Activated CD4-positive, CD25-positive, alpha-beta regulatory T cell treated with anti-CD3 and anti-CD28 coated beads, Interleukin-2, amount 50 U/mL, for 24 hours (primary cell): Measurements from ENCODE around the gene GGT5.
"Not testable (repeated sequence)": the region's sequence is repeated elsewhere in the genome, so short reads cannot be mapped to it uniquely, and the experiment has no call there.

Source experiments
- ATAC-seq, 2 donors: fragments of 150-1000 bp; cut with Tn5 transposase; one replicate each; pipeline ENCODE4 v1.10.0; 2021; ENCODE audit warnings: mild to moderate bottlenecking in 1 of 2, moderate library complexity in 1 of 2

Gene GGT5

DNA sequence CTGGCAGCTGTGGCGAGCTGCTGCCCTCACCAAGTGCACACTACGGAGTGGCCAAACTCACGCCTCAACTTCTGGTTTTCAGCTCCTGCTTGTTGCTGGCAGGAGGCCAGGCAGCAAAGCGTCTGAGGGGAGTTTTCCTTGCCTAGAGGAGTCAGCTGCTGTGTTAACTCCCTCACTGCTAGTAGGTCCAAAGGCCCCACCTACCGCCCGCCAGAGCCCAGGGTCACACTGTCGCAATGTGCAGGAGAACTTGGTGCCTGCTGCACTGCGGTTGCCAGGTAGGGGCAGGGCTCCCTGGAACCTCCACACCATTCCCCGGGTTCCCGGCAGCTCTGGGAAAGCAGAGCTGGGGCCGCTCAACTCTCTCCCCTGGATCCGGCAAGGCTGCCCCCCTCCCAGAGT is at the start of gene GGT5:
Gene GGT5, minus strand, starts transcription at position 53 of the 402 bp plus-strand sequence. CDS start 357 bp downstream, outside the sequence.
- ATAC-seq = not testable (repeated sequence)

- not testable (repeated sequence) for ATAC-seq
Observed at GRCh38 chr22:24292202-24292830, 47.4 kb upstream of the GGT5 start.

- no peak for ATAC-seq
Observed at GRCh38 chr22:24291515-24292201, 46.8 kb upstream of the GGT5 start.

- no peak for ATAC-seq
Observed at GRCh38 chr22:24290459-24290858, 45.6 kb upstream of the GGT5 start.

DNA sequence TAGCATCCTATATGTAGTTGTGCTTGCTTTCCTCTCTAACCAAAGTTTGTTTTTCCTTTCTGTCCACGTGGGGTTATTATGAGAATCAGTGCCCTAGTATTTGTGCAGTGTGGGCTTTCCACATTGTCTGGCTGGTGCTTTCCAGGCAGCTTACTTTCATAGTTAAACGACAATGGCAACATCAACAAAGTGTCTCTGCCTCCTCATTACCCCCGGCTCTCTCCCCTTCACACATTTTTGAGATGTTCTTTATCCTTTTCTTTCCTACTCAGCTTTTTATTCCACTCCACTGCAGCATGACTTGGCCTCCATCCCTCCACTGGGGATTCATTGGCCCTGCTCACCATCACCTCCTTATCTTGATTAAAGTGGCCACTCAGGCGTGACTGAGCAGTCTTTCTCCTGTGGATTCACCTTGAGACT is 44.9 kb upstream of the GGT5 start:
- no peak for ATAC-seq

DNA sequence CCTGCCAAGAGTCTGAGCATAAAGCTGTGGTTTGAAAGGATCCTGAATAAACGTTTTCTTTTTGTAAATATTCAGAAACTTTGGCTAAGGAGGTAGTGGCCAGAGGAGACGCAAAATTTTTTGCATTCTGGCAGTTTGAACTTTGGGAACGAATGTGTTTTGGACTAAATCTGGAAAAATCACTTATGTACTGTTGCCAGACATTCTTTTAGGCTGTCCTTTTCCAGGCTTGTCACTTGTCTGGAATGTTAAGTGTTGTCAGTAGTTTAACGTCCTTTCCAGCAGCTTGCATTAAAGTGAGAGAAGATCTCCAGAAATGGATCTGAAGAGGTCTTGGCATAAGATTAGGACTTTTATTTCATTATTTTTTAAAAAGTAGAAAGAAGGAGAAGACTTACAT is 44.2 kb upstream of the GGT5 start:
- no peak for ATAC-seq

DNA sequence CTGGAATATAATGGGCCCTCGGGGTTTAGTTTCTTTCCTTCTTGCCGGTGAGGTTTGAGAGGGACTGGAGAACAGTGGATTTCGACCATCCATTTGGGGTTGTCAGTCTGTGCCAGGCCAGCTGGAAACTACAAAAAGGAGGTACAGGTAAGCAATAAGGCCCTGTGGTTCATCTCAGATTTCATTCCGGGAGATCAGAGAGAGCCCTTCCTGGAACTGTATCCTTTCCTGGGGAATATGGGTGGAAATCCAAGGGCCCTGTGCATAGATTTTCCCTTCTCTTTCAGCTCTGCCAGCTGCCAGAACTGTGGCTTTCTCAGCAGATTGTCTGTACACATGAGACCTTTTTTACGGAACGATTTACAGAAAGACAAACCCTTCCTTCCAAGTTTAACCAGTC is 42.9 kb upstream of the GGT5 start:
- not testable (repeated sequence) for ATAC-seq

DNA sequence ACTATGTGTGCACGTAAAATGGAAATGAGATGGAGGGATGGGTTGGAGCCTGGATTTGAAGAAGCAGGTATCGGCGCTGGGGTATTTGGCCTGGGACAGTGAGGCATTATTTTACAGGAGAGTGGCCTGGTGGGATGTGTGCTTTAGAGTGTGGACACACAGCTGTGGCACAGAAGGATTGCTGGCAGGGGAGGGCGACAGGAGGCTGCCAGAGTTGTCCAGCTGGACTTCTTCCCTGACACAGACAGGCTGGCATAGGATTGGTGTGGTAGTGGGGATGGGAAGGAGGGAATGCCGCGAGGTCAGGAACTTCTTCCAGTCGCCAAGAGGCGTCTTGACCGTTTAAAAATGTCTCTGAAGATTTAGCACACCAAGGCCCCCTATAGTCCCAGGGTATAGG is 42.3 kb upstream of the GGT5 start:
- not testable (repeated sequence) for ATAC-seq

GRCh38 chr22:24285245-24285644 is 40.4 kb upstream of the GGT5 start:
- peak; percentile 91 to 93 for ATAC-seq

- peak; percentile 50 to 61 for ATAC-seq
Observed at GRCh38 chr22:24284747-24285203, 39.9 kb upstream of the GGT5 start.

DNA sequence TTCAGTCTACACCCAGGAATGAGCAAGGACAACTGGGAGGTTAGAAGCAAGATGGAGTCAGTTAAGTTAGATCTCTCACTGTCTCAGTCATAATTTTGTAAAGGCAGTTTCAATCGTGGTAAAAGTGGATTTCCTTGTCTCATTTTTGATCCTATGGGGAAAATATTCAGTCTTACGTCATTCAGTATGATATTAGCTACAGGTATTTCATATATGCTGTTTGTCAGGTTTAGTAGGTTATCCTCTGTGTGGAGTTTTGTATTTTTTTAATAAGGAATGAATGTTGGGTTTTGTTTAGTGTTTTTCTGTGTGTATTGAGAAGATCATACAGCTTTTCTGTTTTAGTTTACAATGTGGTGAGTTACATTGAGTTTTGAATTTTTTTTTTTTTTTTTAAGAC is 37.5 kb upstream of the GGT5 start:
- no peak for ATAC-seq

- ATAC-seq = peak; percentile 29 to 36
Observed at GRCh38 chr22:24280363-24280762, 35.5 kb upstream of the GGT5 start.

- not testable (repeated sequence) for ATAC-seq
Observed at GRCh38 chr22:24274696-24275405, 30.0 kb upstream of the GGT5 start.

DNA sequence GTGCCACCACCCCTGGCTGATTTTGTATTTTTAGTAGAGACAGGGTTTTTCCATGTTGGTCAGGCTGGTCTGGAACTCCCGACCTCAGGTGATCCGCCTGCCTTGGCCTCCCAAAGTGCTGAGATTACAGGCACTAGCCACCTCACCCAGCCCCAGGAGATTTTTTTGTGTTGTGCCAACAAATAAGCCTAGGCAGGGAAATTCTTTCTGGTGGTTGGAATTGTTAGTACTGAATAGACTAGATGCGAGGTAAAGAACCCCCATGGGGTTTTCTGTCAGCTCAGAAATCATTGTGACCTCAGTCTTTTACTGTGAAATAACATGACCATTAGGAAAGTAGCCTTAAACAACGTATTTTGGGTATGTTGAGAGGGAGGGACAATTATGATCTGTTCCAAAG is 29.0 kb upstream of the GGT5 start:
- ATAC-seq = not testable (repeated sequence)

DNA sequence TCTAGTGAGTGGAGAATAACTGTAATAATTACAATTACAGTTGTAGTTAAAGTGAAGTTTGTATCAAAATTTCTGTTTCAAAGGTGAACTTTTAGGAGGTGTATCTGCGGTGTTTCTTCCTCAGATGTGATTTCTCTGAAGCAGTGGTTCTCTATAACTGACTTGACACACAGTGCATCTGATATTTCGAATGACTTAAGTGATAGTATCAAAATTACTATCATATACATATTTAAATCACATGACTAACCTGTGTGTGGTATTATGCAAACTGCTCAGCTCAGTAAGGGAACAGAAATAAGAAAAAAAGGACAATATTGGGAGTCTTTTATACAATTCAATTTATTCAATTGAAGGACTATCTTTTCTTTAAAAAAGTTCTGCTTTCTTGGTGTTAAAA is 28.1 kb upstream of the GGT5 start:
- ATAC-seq = peak; percentile 71 to 73

DNA sequence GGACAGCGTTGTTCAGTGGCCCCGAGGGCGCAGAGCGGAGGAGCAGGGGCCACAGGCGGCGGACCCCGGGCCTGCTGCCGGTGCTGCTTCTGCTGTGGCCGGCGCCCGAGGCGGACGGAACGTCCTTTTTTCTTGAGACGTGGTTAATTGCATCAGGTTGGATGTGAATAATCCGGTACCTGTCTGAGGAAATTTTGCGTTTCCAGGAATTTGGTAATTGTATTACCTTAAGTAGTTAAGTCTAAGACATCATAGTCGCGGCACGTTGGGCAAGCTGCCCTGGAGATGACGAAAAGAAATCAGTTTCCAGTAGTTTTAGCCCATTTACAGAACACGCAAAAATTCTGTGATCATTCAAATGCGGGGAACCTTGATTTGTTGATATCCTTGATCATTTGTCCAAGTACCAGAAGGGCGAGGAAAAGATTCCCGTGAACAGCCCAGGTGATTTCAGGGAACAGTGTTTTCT is 26.5 kb upstream of the GGT5 start:
- no peak for ATAC-seq

GRCh38 chr22:24270556-24271385 is 25.9 kb upstream of the GGT5 start, which contains the start of gene SPECC1L:
Gene SPECC1L, plus strand, starts transcription at chr22:24270831. Its CDS starts 31,401 bp downstream, at chr22:24302232.
- ATAC-seq = peak; percentile 78 to 79

DNA sequence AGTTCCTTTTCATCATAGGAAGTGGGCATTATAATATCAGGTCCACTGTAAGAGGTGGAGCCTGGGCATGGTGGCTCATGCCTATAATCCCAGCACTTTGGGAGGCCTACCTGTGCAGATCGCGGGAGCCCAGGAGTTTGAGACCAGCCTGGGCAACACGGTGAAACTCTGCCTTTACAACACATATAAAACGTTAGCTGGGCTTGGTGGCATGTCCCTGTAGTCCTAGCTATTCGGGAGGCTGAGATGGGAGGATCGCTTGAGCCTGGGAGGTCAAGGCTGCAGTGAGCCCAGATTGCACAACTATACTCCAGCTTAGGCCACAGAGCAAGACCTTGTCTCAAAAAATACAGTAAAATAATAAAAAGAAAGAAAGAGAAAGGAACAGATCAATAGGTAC is 21.6 kb upstream of the GGT5 start:
- not testable (repeated sequence) for ATAC-seq

DNA sequence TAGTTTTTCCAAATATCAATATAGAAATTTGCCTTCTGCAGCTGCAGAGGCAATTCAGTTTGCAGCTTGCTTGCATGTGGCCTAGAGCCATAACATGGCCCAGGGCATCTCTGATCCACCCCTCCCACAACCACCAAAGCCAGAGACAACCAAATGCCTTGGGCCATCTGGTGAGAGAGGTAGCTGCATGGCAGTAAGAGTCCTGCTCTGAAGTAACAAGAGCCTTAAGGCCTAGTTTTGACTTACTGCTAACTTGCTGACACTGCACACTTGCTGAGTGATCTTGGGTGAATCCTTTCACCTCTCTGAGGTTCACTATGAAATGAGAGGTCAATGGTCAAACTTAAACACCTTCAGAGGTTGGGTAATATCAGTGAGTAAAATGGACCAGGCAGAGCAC is 20.9 kb upstream of the GGT5 start:
- no peak for ATAC-seq

- not testable (repeated sequence) for ATAC-seq
Observed at GRCh38 chr22:24264329-24264896, 19.5 kb upstream of the GGT5 start.

DNA sequence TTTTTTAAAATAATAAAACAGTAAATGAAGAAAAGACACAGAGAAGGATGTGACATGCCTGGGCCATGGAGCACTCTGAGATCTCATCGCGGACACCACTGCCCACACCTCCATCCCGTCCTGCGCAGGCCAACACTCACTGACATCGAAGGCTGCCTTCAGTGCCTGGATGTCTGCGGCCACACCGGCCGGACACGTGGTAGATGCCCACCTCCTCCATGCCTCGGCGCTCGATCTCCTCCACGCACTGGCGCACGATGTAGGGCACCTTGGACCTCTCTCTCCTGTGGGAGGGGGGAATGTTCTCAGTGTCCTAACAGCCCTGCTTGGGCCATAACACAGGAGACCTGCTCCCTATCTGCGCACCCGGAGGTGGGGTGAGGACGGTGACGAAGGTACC is 18.6 kb upstream of the GGT5 start:
- not testable (repeated sequence) for ATAC-seq

GRCh38 chr22:24262185-24262749 is 17.4 kb upstream of the GGT5 start:
- ATAC-seq = not testable (repeated sequence)
